ENCODE results near the gene SLC12A8. TPM values are rescaled to one million over a fixed set of nuclear protein-coding genes. Genes with fewer than 3 reads are reported as not detected.

SLC12A8 gene, protein sequence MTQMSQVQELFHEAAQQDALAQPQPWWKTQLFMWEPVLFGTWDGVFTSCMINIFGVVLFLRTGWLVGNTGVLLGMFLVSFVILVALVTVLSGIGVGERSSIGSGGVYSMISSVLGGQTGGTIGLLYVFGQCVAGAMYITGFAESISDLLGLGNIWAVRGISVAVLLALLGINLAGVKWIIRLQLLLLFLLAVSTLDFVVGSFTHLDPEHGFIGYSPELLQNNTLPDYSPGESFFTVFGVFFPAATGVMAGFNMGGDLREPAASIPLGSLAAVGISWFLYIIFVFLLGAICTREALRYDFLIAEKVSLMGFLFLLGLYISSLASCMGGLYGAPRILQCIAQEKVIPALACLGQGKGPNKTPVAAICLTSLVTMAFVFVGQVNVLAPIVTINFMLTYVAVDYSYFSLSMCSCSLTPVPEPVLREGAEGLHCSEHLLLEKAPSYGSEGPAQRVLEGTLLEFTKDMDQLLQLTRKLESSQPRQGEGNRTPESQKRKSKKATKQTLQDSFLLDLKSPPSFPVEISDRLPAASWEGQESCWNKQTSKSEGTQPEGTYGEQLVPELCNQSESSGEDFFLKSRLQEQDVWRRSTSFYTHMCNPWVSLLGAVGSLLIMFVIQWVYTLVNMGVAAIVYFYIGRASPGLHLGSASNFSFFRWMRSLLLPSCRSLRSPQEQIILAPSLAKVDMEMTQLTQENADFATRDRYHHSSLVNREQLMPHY
- total RNA-seq (2022; extraction: Qiagen RNA extraction), result 1.8 to 2.7 TPM (median 2.1 TPM) in 5 replicates

DNA sequence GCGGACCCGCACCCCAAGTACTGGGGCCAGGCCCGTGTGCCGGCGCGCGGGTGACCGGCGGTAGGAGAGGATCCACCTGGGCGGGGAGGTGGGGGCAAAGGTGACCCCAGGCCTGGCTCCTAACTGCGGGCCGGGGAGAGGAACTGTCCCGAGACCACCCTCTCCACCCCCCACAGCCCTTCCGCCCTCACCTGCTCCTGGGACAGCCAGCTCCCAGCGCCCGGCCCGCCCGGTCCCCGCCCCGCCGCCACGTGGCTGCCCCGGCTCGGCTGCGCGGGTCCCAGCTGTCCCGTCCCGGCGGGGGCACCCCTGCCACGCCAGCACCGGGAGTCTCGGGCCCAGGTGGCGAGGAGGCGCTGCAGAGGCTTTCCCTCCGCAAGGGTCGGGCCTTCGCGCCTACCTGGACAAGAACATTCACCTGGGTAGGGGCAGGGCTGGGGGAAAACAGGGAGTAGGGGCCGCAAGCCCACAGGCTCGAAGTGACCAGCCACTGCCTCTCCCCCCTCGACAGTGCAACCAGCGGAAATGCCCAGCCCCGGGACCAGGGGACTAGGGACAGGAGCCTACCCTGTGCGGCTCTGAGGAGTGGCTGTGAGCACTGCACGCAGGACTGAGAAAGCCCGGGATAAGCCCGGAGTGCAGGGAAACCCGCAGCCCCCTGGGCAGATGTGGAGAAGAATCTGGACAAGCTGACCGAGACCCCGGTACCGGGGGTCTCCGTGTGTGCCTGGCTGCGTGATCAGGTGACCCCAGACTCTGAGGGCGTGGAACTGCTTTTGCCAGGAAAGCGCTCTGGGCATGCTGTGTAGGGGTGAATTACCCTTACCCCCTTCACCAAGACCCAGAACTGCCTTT, at the start of gene SLC12A8:
TSS of gene SLC12A8 (minus strand) at position 240 of the 855 bp plus-strand sequence. CDS start 1,399 bp downstream, outside the sequence.

DNA sequence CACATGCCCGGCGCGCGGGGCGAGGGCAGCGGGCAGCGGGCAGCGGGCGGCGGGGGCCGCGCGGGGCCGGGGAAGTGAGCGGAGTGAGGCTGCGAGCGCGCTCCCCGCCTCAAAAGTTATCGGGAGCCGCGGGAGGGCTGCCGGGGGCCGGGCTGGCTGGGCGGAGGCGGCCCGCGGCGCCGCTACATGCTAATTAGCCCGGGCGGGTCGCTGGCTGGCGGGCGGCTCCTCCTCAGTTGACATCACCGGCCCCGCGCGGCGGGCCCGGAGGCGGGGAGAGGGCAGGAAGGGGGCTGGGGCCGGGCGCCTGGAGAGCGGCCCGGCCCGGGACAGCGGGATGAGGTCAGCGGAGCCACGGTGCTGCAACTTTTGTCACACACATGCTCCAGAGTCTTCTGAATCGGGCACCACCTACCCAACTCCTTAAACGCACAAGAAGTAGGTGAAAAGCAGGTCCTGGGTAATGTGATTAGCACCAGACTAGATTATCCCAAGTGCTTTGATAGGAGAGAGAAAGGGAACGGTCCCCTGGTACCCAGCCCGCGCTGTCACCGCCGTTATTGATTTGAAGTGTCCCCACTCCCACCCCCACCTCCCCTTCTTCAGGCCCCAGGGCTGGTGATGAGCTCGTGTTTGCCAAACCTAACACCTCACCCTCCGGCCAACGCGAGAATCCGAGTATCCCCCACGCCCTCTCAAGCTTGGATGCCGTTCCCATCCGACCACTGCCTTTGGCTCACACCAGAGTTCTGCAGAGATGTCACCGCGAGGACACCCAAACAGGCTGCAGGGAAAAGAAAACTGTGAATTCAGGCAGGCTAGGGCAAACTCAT, 156.4 kb downstream of the SLC12A8 start, which contains the start of gene HEG1:
TSS of gene HEG1 (minus strand) at position 85 of the 833 bp plus-strand sequence. CDS start 107 bp downstream, outside the sequence.

Other genes starting within 250 kb of the SLC12A8 start
- 10.9 to 19.8 TPM (median 16.9 TPM) in 5 replicates for gene HEG1, start 156.8 kb downstream of the SLC12A8 start, total RNA-seq (2022; extraction: Qiagen RNA extraction)
- gene ZNF148, start 162.6 kb upstream of the SLC12A8 start, total RNA-seq (2022; extraction: Qiagen RNA extraction), result 7.6 to 13.9 TPM (median 12.4 TPM) in 5 replicates

Measured in A549 treated with dexamethasone at 1 μM for 4 hours (cell line).